ENCODE data around the gene GAK.
"Not testable (repeated sequence)": the region's sequence is repeated elsewhere in the genome, so short reads cannot be mapped to it uniquely, and the experiment has no call there.

GAK gene

DNA sequence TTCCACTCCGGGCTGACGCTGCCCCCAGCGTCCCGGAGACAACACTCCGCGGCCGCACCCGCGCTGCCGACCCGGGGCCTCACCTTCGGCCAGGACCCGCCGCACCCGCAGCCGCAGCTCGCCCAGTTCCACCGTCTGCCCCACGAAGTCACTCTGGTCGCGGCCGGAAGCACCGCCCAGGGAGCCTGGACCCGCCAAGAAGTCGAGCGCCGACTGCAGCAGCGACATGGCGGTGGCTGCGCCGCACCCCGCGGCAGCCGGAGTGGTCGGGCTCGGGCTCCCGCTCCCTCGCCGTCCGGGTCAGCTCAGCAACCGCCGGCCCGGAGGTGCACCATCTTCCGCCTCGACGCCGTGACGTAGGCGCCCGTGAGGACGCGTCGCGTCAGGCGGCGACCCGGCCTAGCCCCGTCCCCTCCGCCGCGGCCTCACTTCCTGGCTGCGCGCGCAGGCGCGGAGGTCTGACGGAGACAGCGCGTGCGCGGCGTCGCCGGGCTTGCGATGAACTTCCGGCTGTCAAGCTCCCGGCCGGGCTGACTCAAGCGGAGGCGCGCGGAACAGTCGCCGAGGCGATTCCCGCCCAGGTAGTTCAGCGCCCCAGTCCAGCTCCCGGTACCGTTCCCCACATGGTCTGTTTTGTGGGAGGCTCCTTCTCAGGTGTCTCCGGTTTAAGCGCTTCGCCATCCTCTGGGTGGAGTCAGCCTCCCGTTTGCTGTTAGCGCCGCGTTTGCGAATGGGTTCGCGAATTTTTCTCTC is at the start of gene GAK, which contains the start of gene TMEM175:
Gene GAK, minus strand, starts transcription at position 357 of the 753 bp plus-strand sequence. Its CDS starts 129 bp downstream, at position 228.
Gene TMEM175, plus strand, starts transcription at position 501 of the 753 bp plus-strand sequence. CDS start 15,280 bp downstream, outside the sequence.
- peak; percentile 97 for DNase-seq

DNA sequence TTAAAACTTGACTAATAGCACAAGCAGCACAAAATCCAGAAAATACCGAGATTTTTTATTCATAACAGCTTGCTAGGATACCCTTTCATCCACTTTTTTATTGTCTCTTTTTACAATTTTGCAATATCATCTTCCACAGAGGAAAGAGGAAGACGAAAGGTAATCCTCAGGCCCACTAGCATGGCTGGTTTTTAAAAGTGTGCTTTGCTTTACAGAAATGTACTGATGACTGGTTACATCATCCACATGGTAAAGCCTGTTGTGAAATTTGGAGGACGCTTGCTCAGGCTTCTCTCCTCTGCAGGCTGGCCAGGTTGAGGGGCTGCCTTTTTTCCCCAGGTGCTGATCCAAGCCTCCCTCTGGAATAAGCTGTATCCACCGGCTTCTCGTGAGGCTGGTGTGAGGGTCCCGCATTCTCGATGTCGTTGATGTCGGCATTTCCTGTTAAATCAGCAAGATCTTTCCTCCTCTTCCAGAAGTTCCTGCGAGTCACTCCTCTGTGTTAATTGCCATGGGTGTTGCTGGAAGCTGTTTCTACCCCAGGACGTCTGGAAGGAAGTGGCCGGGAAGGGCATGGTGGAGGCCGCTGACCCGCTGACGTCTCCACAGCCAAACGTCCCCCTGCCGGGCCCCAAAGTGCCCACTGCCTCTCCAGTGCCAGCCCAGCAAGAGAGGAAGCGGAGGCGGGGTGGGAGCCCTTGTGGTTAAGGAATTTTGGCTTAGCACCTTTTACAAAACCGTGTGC is 47.0 kb upstream of the GAK start:
- no peak for DNase-seq

DNA sequence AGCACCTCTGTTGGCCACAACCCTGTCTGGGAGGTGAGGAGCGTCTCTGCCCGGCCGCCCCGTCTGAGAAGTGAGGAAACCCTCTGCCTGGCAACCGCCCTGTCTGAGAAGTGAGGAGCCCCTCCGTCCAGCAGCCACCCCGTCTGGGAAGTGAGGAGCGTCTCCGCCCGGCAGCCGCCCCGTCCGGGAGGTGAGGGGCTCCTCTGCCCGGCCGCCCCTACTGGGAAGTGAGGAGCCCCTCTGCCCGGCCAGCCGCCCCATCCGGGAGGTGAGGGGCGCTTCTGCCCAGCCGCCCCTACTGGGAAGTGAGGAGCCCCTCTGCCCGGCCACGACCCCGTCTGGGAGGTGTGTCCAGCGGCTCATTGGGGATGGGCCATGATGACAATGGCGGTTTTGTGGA is 43.9 kb upstream of the GAK start:
- DNase-seq: not testable (repeated sequence)

DNA sequence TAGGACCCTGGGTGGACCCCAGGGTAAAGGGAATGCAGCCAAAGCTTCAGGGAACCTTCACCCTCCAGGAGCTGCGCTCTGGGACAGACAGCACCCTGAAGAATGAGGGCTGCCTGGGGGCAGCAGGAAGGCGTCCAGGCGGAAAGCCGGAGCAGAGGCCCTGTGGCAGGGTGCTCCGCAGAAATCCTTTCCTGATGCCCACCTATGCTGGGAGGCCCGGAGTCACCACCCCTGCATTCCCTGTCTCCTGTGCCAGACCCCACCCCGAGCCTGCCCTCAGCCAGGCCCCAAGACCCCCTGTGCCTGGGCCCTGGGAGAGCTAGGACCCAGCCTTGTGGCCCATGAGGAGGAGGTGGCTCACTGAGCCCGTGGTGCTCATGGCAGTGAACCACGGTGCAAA is 42.6 kb upstream of the GAK start:
- DNase-seq: peak; percentile 11

DNA sequence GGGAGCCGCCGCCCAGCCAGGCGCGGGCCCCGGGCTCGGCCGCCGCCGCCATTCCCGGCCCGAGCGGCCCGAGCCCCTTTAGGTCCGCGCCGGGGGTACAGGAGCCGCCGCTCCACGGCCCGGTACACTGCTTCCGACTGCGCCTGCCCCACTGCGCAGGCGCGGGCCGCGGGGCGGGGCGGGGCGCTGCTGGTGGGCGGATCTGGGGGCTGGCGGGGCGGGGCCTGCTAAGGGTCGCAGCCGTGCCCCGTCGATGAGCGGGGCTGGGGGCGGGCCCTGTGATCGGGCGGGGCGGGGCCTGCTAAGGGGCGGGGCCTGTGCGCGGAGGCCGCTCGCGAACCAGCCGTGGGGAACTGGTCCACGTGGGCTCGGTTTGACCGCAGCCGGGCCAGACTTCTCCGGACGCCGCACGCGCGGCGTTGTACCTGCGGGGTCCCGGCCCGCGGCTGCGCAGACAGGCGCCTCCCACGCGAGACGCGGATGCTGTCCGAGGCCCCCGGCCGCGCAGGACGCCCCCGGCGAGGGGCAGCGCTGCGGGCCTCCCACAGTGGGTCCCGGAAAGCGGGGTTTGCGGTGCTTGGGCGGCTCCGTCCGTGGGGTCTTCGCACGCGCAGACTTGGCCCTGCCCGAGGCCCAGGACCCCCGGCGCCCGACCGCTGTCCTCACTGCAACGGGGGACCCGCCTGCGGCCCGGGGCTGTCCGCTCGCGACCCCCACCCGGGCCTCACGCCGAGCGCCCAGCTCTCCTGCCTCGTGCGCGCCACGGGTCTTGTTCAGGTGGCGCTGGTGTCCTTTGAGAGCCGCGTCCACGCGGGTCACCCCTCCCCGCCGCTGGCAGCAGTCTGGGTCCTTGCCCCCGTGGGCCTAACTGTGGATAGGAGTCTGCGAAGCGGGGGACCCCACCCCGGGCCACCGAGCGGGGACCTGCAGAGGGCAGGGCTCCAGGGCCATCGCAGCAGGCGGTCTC is 41.6 kb upstream of the GAK start, which contains the start of gene DGKQ:
Gene DGKQ, minus strand, starts transcription at position 139 of the 967 bp plus-strand sequence. Its CDS starts 87 bp downstream, at position 52.
- DNase-seq: peak; percentile 89

DNA sequence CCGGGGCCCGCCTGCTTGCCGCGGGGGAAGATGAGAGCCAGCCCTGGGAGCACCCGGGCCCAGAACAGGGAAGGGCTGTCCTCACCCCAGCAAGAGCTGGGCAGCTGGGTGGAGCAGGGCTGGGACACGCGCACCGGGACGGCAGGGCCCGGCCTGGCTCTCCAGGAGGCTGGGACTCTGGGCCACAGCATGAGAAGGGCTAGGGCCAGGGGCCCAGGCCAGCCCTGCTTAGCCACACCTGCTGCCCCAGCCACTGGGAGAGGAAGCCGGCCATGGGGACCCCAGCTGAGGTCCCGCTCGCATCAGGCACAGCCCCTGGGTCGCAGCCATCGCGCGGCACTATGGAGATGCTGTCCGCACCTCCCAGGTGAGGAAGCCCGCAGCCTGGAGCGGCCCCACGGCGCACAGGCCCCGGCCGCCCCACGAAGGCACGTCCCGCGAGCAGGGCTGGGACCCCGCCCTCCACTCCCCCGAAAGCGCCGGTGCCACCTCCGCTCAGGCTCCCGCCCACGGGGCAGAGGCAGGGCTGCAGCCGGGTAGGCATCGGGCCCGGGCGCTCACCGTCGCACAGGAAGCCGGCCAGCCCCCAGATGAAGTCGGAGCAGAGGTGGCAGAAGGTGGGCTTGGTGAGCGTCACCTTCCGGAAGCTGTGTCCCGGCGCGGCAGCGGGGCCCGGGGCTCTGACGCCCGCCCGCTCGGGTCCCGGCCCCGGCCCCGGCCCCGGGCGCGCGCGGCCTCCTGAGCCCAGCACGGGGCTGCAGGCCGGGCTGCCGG is 40.7 kb upstream of the GAK start:
- DNase-seq: peak; percentile 77

DNA sequence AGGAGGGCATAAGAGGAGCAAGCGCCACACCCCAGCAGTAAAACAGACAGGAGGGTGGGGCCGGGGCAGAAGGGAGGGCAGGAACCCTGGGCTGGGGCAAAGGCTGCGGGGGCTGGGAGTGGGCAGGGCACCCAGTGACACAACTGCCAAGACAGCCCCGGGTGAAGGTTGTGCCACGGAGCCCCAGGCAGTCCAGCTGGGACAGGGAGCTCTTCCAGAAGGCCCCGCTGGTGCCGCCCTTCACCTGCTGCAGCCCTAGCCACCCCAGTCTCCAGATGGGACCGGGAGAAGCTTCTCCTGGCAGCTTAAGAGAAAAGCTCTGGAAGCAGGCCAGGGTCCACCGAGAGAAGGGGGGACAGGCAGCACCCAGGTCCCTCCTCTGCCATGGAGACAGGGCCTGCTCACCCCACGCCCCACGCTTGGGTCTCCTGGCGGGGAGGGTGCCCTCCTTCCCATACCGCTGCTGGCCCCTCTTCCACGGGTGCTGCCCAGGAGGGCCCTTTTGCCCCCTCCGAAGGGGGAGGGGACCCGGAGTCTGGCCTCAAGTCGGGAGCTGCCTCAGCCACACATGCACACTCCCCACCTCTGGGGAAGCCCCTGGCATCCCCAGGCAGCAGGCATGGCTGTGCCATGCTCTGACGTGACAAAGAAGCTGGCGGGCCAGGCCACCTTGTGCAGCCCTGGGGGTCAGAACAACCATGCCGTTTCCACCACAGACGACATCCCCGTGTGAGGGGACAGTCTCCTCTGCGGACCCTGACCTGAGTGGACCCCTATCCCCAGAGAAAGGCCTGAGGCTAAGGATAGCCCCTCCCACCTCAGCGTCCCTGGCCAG is 39.8 kb upstream of the GAK start:
- peak; percentile 16 for DNase-seq

DNA sequence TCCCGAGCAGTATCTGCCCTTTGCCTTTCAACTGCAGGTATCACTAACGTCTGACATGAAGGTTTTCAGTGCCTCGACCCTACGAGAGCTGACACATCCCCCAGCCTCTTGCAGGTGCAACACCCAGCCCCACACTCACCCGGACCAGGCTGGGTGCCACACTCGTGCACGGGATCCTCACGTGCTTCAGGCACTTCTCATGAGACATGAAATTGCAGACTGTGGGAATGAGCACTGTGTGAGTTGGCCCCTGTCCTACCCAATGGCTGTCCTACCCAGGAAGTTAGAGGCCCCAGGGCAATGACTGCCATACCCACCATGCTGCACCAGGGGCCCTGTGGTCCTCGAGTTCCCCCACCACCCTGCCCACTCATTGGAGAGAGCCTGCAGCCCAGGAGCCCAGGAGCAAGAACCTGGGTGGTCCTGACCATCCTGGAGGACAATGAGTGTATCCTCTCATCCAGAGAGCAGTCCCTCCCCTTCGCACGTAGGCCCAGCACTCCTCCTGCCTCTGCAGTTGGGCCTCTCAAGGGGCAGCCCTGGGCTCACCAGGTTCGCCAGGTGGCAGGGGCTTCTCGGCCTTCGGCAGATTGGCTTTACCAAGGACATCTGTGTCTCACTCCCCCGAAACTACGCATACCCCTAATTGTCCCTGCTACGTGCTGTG is 38.9 kb upstream of the GAK start:
- DNase-seq: no peak

DNA sequence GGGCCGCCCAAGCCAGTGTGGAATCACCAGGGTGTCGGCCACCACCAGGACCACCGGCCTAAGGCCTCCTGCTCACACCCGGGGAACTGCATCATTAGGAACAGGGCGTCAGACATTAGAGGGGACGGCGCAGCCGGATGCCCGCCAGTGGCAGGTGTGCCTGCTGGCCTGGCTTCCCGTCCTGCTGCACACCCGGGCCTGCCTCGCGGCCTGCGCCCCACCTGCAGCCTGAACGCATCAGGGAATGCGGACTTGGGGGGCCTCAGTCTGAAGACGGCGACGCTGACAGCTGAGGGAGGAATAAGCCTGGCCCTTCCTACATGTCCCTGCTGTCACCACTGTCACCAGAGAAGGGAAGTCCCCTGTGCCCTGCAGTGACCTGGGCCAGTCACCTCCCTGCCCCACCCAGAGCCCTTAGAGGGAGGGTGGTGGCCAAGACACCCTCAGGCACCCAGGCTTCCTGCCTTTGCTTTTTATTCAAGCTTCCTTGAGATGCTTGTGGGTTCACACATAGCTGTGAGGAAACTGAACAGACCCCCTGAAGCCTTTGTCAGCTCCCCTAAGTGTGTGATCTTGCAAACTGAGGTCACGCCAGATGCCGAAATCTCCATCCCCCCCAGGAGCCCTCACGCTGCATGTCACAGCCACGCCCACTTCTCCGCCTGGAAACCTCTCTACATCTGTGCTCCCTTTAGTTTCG is 38.1 kb upstream of the GAK start:
- peak; percentile 52 for DNase-seq

DNA sequence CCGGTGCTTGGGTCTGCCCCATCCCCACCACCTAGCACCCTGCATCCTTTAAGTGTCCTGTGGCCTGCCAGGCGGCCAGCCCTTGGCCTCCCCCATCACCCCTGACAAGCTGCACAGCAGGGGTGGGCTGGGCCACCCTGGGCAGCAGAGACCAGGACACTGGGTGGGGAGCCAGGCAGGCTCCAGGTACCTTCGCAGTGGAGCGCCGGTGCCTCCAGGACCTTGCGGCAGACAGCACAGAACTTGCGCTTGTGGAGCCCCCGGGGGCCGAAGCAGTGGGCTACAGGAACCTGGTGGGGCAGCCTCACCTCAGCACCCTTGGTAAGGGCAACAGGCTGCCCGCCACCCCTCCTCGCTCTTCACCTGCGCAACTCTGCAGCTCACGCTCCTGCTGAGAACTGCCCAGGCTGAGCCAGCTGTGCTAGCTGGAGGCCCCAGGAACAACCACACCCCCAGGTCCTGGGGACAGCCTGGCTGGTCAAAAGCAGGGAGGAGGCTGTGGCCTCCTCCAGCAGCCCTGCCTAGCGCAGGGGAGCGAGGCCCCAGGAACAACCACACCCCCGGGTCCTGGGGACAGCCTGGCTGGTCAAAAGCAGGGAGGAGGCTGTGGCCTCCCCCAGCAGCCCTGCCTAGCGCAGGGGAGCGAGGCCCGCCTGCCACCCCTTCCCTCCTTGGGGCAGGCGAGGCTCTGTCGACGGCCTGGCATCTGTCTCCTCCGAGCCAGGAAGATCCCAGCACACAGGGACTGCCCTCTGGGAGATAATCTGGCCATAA is 36.7 kb upstream of the GAK start:
- DNase-seq: no peak

DNA sequence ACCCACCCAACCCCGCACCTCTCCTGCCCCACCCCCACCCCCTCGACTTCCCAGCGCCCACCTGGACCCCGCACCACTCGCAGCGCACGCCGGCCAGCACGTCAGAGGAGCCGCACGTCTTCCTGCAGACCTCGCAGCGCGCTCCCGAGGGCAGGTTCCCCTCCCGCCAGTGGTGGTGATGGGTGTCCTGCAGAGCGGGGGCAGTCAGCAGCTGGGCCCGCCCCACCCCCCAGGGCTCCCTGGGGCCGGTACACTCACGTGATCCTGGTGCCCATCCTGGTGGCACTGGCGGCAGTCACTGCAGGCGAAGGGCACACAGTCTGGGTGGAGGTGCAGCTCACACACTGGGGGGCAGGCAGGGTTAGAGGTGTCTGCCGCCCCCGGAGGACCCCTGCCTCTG is 36.1 kb upstream of the GAK start:
- no peak for DNase-seq

DNA sequence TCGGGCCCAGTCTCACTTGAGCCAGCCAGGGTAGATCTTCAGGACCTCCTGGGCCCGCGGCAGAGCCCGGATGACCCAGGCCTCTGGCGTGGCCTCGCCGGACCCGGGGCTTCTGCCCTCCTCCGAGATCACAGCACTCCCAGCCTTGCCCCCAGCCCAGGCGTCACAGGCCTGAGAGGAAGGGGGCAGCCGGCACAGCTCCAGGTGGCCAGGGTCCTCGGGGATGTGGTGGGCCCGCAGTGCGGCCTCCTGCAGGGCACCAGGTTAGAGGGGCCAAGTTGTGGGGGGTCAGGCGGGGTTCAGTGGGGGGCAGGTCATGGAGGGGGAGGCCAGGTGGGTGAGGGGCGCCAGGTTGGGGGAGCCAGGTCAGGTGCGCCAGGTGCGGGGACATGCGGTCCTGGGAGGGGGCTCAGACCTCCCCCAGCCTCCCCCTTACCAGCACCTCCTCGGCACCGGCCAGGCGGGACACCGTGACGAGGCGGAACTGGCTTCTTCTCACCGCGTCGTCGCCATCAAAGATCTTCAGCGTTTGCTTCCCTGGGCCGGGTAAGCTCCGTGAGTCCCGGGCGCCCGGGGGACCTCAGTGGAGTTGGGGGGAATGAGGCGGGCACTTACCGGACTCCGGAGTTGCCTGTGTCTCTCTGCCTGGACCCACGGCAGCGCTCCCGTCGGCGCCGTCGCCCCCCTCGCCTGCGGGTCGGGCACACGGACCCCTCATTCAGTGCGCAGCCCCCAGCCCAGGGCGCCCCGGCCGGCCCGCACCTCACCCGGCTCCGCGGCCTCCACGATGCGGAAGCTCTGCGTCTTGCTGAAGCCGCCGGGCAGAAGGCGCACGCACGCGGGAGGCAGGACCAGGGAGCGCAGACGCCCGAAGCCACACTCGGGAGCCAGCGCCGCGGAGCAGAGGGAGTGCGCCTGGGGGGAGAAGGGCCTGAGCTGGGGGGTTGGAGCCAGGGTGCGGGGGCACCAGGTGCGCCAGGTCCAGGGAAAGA is 35.3 kb upstream of the GAK start:
- no peak for DNase-seq

DNA sequence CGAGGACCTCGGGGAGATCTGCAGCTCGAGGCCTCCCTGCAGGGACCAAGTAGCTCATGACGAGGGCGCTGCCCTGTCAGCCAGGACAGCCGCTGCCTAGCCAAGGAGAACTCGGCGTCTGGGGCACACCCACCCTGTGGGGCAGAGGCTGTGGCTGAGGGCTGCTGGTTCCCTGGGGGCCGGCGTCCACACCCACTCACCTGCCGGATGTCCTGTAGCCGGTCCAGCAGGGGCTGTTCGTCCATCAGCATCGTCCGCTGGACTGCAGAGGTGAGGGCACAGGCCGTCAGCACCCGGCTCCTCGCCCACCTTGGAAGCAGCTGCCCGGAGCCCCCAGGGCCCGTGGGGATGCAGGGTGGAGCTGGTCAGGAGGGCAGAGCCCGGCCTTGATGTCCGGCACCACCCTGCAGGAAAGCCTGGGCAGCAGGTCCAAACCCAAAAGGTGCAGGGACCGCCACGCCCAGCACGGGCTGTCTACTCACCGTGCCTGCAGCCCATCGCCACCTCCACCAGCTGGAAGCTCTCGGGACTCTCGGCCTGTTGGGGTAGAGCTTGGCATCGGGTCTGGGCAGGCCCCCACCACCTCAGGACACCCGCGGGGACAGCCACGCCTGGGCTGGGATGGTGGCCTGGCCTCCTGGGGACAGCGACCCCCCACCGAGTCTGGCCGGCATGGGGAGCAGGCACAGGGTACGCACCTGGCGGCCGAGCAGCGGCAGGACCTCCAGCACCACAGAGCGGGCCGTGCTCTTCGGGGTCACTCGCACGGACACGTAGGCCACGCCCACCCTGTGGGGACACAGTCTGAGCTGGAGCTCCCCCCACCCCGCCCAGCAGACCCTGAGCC is 34.4 kb upstream of the GAK start:
- no peak for DNase-seq

DNA sequence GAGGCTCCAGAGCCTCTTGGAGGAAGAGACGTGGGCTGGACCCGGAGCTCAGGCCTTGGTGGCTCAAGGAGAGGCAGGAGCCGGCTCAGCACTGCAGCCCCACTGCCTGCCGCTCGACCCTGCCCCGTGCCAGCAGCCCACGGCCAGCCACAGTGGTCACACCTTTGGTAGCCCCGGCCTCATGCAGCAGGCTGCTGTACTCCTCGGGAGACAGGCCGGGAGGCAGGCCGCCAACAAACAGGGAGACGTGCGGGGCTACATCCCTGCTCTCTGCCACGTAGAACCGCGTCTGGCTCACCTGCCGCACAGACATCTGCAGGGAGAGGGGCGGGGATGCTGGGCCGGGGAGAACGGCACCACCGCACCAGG is 33.6 kb upstream of the GAK start:
- no peak for DNase-seq

DNA sequence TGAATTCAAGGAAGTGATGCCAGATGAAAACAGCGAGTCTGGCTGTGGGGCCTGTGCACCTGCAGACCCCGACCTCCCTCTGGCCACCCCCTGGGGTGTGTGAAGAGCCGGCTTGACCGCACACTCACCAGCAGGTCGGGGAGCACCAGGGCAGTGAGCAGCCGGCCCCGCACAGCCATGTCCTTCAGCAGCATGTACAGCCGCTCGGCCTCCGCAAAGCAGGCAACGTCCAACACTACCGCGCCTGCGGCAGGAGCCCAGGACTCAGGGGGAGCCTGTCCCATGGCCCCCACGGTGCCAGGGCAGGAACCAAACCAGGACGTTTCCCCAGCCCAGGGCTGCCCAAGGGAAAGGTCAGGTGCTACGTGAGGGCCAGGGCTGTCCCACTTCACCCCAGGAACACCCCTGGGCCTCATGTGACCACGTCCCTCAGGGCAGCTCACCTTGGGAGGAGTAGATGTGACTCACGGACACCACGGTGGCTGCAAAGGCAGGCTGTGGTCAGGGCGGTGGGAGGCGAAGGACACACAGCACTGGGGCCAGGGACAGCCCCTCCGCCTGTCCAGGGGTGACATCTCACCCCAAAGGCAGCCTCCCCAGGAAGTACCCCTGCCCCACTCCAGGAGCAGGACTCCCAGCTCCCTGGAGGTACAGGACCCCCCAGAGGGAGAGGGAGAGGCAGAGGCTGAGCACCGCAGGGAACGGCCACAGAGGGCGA is 33.1 kb upstream of the GAK start:
- no peak for DNase-seq

All from activated CD8-positive, alpha-beta memory T cell treated with anti-CD3 and anti-CD28 coated beads, Interleukin-2, amount 50 U/mL, for 4 hours (primary cell).